NCI-H2227 (cell line): ENCODE results near the gene ZNF813.

Source experiments
- DNase-seq: peaks from one replicate; lab custom pipeline; 2025; ENCODE audit not compliant: unreplicated experiment; lab: John Stamatoyannopoulos, UW

ZNF813 gene

GRCh38 chr19:53519446-53519845 is 51.9 kb downstream of the ZNF813 start:
- DNase-seq: no peak

- no peak for DNase-seq
Measured at GRCh38 chr19:53520163-53520546, 52.6 kb downstream of the ZNF813 start.

- peak; percentile 100 for DNase-seq
Measured at GRCh38 chr19:53520547-53521372, 53.2 kb downstream of the ZNF813 start.

- DNase-seq: no peak
Measured at GRCh38 chr19:53521373-53522202, 54.1 kb downstream of the ZNF813 start.

GRCh38 chr19:53525922-53526321 is 58.4 kb downstream of the ZNF813 start:
- no peak for DNase-seq

GRCh38 chr19:53530622-53531021 is 63.1 kb downstream of the ZNF813 start:
- DNase-seq: no peak

- DNase-seq: no peak
Measured at GRCh38 chr19:53531457-53531856, 63.9 kb downstream of the ZNF813 start.

- DNase-seq: no peak
Measured at GRCh38 chr19:53532362-53532761, 64.8 kb downstream of the ZNF813 start.

- DNase-seq: no peak
Measured at GRCh38 chr19:53536225-53536548, 68.7 kb downstream of the ZNF813 start.

- no peak for DNase-seq
Measured at GRCh38 chr19:53537121-53537520, 69.6 kb downstream of the ZNF813 start.

- DNase-seq: peak; percentile 92
Measured at GRCh38 chr19:53537521-53538377, 70.2 kb downstream of the ZNF813 start, which contains the start of gene ZNF331. Gene ZNF331, plus strand, starts transcription at chr19:53538145. Its CDS starts 31,232 bp downstream, at chr19:53569377.

- no peak for DNase-seq
Measured at GRCh38 chr19:53538378-53539109, 71.0 kb downstream of the ZNF813 start.

- no peak for DNase-seq
Measured at GRCh38 chr19:53540091-53540490, 72.6 kb downstream of the ZNF813 start.

- DNase-seq: no peak
Measured at GRCh38 chr19:53541971-53542370, 74.4 kb downstream of the ZNF813 start.

- DNase-seq: peak; percentile 52
Measured at GRCh38 chr19:53545271-53546065, 77.9 kb downstream of the ZNF813 start.
